GM12878 (cell line): ENCODE measurements around the gene FXYD6. TPM values are rescaled to one million over a fixed set of nuclear protein-coding genes. Genes with fewer than 3 reads are reported as not detected.

Source experiments
- ATAC-seq: fragments of 200-7000 bp; cut with Tn5 transposase; 3 replicates; pipeline ENCODE4 v1.9.1; 2020; ENCODE audit warnings: mild to moderate bottlenecking, moderate library complexity
- BruUV-seq: library from RNA; stranded (reverse); fragments of 400-500 nt; replicated peaks from 2 replicates; lab custom pipeline; 2021; lab: Mats Ljungman, UMichigan
- CTCF ChIA-PET: fragments of 300-600 bp; sonication (Branson Sonifier 250); formaldehyde crosslinking; extraction: SDS; loops from one replicate; lab custom pipeline; 2021; ENCODE audit warnings: inconsistent platforms; lab: Yijun Ruan, JAX
- POLR2A ChIA-PET: fragments of 350-600 bp; formaldehyde crosslinking; extraction: SDS; loops from one replicate; lab custom pipeline; 2021; ENCODE audit warnings: inconsistent platforms; lab: Charles Lee
- RAD21 ChIA-PET: fragments of 300-600 bp; sonication (Branson Sonifier 250); formaldehyde crosslinking; loops from one replicate; lab custom pipeline; 2023; ENCODE audit warnings: antibody characterized with exemption; ENCODE audit not compliant: unreplicated experiment; lab: Charles Lee
- SMC1A ChIA-PET: fragments of 300-600 bp; sonication (Branson Sonifier 250); formaldehyde crosslinking; loops from one replicate; lab custom pipeline; 2023; ENCODE audit not compliant: unreplicated experiment, uncharacterized antibody; lab: Charles Lee
- DNase-seq: peaks from one replicate; pipeline ENCODE4 v3.0.0-alpha.2; 2011; ENCODE audit warnings: low read depth, low spot score
- FAIRE-seq: peaks from 3 replicates; lab custom pipeline; 2011; peaks lifted over from hg19 to GRCh38; lab: Jason Lieb, UNC
- H2AFZ ChIP-seq: 2 replicates; pipeline ENCODE4 v1.6.0; 2011; ENCODE audit warnings: low read depth, low read length, control low read depth; ENCODE audit not compliant: control insufficient read depth
- H3K27ac ChIP-seq: 2 replicates; pipeline ENCODE4 v1.5.1; 2011; ENCODE audit warnings: control low read depth; ENCODE audit not compliant: control insufficient read depth, insufficient read depth
- H3K27me3 ChIP-seq, 2 experiments: replicated peaks in 1 of 2; 2 replicates each; pipeline versions ENCODE4 v1.6.0 to v1.6.1; 2011; ENCODE audit warnings: low read length in 1 of 2; ENCODE audit not compliant: control insufficient read depth in 2 of 2, insufficient read depth in 2 of 2
- H3K36me3 ChIP-seq, 2 experiments: 2 replicates each; pipeline ENCODE4 v1.5.1; 2011; ENCODE audit warnings: low read length in 1 of 2; ENCODE audit not compliant: control insufficient read depth in 2 of 2, insufficient read depth in 2 of 2
- H3K4me1 ChIP-seq: 2 replicates; pipeline ENCODE4 v1.6.1; 2011; ENCODE audit warnings: mild to moderate bottlenecking, low read length, moderate library complexity, mixed read lengths; ENCODE audit not compliant: control insufficient read depth, insufficient read depth
- H3K4me2 ChIP-seq: 2 replicates; pipeline ENCODE4 v1.6.0; 2011; ENCODE audit warnings: control low read depth; ENCODE audit not compliant: control insufficient read depth, insufficient read depth
- H3K4me3 ChIP-seq: fragments of 200-600 bp; sonication (generic); 2 replicates; pipeline ENCODE4 v1.5.1; 2016
- H3K79me2 ChIP-seq: 2 replicates; pipeline ENCODE4 v1.6.0; 2011; ENCODE audit warnings: low read length; ENCODE audit not compliant: control insufficient read depth, insufficient read depth
- H3K9ac ChIP-seq: 2 replicates; pipeline ENCODE4 v1.8.0; 2011; ENCODE audit warnings: low read length, control low read depth, mixed read lengths; ENCODE audit not compliant: control insufficient read depth, insufficient read depth
- H3K9me3 ChIP-seq: replicated peaks from 3 replicates; pipeline ENCODE4 v1.5.1; 2011; ENCODE audit warnings: mild to moderate bottlenecking, low read length; ENCODE audit not compliant: control insufficient read depth, insufficient read depth
- H4K20me1 ChIP-seq: 2 replicates; pipeline ENCODE4 v1.6.0; 2011; ENCODE audit not compliant: control insufficient read depth, insufficient read depth
- ATF3 ChIP-seq: IDR thresholded peaks from 2 replicates; pipeline ENCODE4 v1.6.1; 2011; ENCODE audit warnings: low read depth, mild to moderate bottlenecking, low read length, moderate library complexity, borderline replicate concordance; ENCODE audit errors: extremely low read depth
- BCL3 ChIP-seq: IDR thresholded peaks from 2 replicates; pipeline ENCODE4 v1.6.1; 2011; ENCODE audit warnings: borderline replicate concordance, low read depth, mild to moderate bottlenecking, moderate library complexity, low read length; ENCODE audit not compliant: insufficient read depth, poor library complexity, severe bottlenecking
- GATAD2B ChIP-seq: fragments of 450-650 bp; conservative IDR thresholded peaks from 2 replicates; pipeline ENCODE4 v1.6.1; 2017; ENCODE audit warnings: low read depth, mild to moderate bottlenecking, moderate library complexity
- HSF1 ChIP-seq: fragments of 150-350 bp; IDR thresholded peaks from 2 replicates; pipeline ENCODE4 v1.6.1; 2014; ENCODE audit warnings: mild to moderate bottlenecking, low read depth, low read length
- IKZF2 ChIP-seq, 2 experiments: fragments of 450-650 bp; IDR thresholded peaks; 2 replicates each; pipeline ENCODE4 v1.6.1; 2017; ENCODE audit warnings: mild to moderate bottlenecking in 2 of 2, moderate library complexity in 2 of 2
- MTA2 ChIP-seq: fragments of 450-650 bp; IDR thresholded peaks from 2 replicates; pipeline ENCODE4 v1.6.1; 2016; ENCODE audit warnings: low read depth, mild to moderate bottlenecking, moderate library complexity
- MTA3 ChIP-seq: IDR thresholded peaks from 2 replicates; pipeline ENCODE4 v1.6.1; 2012; ENCODE audit warnings: low read length, inconsistent platforms, borderline replicate concordance
- NBN ChIP-seq: fragments of 450-650 bp; IDR thresholded peaks from 2 replicates; pipeline ENCODE4 v1.6.1; 2016
- NR2C1 ChIP-seq: fragments of 450-650 bp; IDR thresholded peaks from 2 replicates; pipeline ENCODE4 v1.6.1; 2017; ENCODE audit warnings: antibody characterized with exemption, mild to moderate bottlenecking, moderate library complexity
- NR2F1 ChIP-seq: fragments of 450-650 bp; conservative IDR thresholded peaks from 2 replicates; pipeline ENCODE4 v1.6.1; 2017; ENCODE audit warnings: mild to moderate bottlenecking
- SP1 ChIP-seq: IDR thresholded peaks from one replicate; pipeline ENCODE4 v1.6.1; 2011; ENCODE audit warnings: low read depth, low read length
- ZNF592 ChIP-seq: fragments of 450-650 bp; IDR thresholded peaks from 2 replicates; pipeline ENCODE4 v1.6.1; 2017; ENCODE audit warnings: mild to moderate bottlenecking, moderate library complexity
- WGBS: methylation state at CpG from one replicate; pipeline ENCODE4 v1.1.6; 2016; ENCODE audit warnings: low lambda C conversion rate; ENCODE audit not compliant: insufficient replicate concordance, insufficient coverage; ENCODE audit errors: missing lambda C conversion rate; 5-methylcytosine and 5-hydroxymethylcytosine counted together
- in situ Hi-C: fragments of 300-500 bp; cut with MboI; formaldehyde crosslinking; loops from 9 replicates; pipeline ENCODE4 v1.14.3; 2018; ENCODE audit warnings: mixed read lengths
- intact Hi-C: fragments of 100-400 bp; cut with micrococcal nuclease; formaldehyde crosslinking; loops from one replicate; pipeline ENCODE4 v1.14.2; 2022; ENCODE audit not compliant: unreplicated experiment
- polyA plus RNA-seq, 11 experiments: library from polyadenylated mRNA; depleted of rRNA in 4 of 11; unstranded in 6 of 11; stranded (reverse) in 5 of 11; fragments of >200 nt; fragmentation: Nextera tagmentation in 4 of 11; fragmentation: Illumina TruSeq in 1 of 11; extraction: Ambion mirVana in 4 of 11; extraction: Trizol in 1 of 11; gene quantifications; 1 replicate in 1 of 11; 2 replicates in 10 of 11; pipeline versions ENCODE4 v1.2.1 to v1.2.3, GENCODE V29; 2011 to 2016; ENCODE audit warnings: inconsistent platforms in 2 of 11, missing spikeins in 2 of 11, low read depth in 1 of 11
- total RNA-seq, 4 experiments: library from RNA; depleted of rRNA in 3 of 4; stranded (reverse); fragments of >200 nt in 3 of 4; fragmentation: Illumina TruSeq in 1 of 4; extraction: Trizol in 1 of 4; gene quantifications; 2 replicates each; pipeline versions ENCODE4 v1.2.1 to v1.2.3, GENCODE V29; 2013 to 2021

FXYD6 gene
- total and polyA plus RNA-seq, 10 of the 15 experiments (the other 5 are each of a cell fraction or from before 2014, with no cell fraction given), result 0.09 to 2.0 (median 0.23) TPM; not detected in 2

- ChIA-PET RAD21 (interaction anchor here (0.7 to 22.6 kb wide), 31 partner anchors 8 to 392 kb away, joined by 3 to 393 read pairs (median 4); no protein-coding TSS in a partner anchor), POLR2A (interaction anchor here (1.1 to 4.8 kb wide), 7 partner anchors 10 to 391 kb away, joined by 4 to 47 read pairs (median 6); partner anchors contain the start of gene IL10RA), CTCF (interaction anchor here (0.5 to 16.0 kb wide), 49 partner anchors 9 to 394 kb away, joined by 3 to 503 read pairs (median 4); partner anchors contain the start of genes IL10RA and TMPRSS13), SMC1A (interaction anchor here (0.6 to 11.7 kb wide), 31 partner anchors 9 to 587 kb away, joined by 3 to 318 read pairs (median 5); partner anchors contain the start of gene PCSK7)
- in situ Hi-C loops, result no loop called here
- FAIRE-seq (no peak), ATAC-seq (peak; percentile 47), DNase-seq (no peak)
- WGBS, result 23% methylated on average over 9 of the region's 9 CpGs
- intact Hi-C loops, result loop anchor here (1.0 to 10.0 kb wide), 5 partner anchors 127 to 1893 kb away; partner anchors contain the start of genes KMT2A, PCSK7 and RNF214
- no peaks in the 10 kb centered on the region for H3K27me3 ChIP-seq
- H3K9ac ChIP-seq, result peak overlapping the region; percentile 66; the same call in 1 of the 2 replicates
- no peaks in the 10 kb centered on the region for H3K9me3 ChIP-seq
- peaks cover 55% of the 10 kb centered on the region for H3K4me1 ChIP-seq
- H3K4me3 ChIP-seq, result no peak overlapping the region
- no peak overlapping the region for H3K4me2 ChIP-seq
- H3K79me2 ChIP-seq, result peaks cover 2% of the 10 kb centered on the region; the same call in 1 of the 2 replicates
- no TSS peak for BruUV-seq
- no peaks in the 10 kb centered on the region for H3K36me3 ChIP-seq
- peak overlapping the region; percentile 87 for H3K27ac ChIP-seq
- no peaks in the 10 kb centered on the region for H4K20me1 ChIP-seq
- peak overlapping the region; percentile 68 for H2AFZ ChIP-seq
- TF ChIP-seq SP1 (peak; percentile 45), ZNF592 (peak; percentile 71), NBN (peak; percentile 55; the same call in 1 of the 2 replicates), NR2F1 (peak; percentile 88), HSF1 (peak; percentile 100), ATF3 (no peak), MTA2 (peak; percentile 45), IKZF2 (IDR thresholded peaks at IDR 0.05) (peak; percentile 80 to 84), GATAD2B (0 out of 2 replicates have a peak, but pooled peaks have one; percentile 50), NR2C1 (no peak), MTA3 (0 out of 2 replicates have a peak, but pooled peaks have one; percentile 59), BCL3 (peak; percentile 58)
Observed at GRCh38 chr11:117818041-117818873, 58.2 kb downstream of the FXYD6 start.
